ENCODE measurements around the gene ARHGEF16. TPM values are rescaled to one million over a fixed set of nuclear protein-coding genes. Genes with fewer than 3 reads are reported as not detected.

Gene ARHGEF16
- total RNA-seq, 1 donor from 2014 or later = 1.7 TPM

DNA sequence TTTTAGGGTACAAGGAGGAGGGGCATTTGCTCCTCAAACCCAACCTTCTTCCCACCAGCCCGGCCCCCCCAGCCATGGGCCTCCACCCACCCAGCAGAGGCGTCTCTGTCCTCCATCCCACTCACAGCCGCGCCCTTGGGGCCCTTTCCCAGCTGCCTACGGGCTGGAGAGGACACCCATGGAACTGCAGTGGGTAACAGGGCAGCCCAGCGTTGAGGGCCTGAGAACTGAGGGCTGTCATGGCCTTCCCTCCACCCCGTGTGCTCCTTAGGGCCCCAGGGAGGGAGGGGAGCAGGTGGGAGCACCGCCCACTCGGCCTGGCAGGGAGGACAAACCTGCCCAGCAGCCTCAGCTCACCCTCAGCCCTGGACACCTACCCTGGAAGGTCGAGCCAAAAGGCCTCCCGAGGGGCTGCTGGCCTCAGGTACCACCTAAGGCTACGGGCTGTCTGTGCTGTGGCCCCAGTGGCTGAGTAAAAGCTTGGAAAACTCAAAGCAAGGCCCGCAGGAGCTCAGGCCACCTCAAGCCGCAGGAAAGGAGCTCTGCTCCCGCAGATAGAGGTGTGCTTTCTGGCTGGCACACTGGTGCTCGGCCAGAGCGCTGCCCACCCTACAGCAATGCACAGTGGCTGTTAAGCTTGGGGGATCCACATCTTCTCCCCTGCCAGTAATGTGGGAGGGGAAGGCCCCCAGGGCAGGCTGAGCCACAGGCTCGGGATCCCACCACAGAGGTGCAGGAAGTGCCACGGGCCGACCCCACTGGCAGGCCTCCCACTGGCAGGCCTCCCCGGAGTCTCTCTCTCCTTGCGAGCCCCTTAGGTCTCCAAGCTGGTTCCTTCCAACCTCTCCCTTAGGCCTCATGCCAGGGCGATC, 2.2 kb upstream of the ARHGEF16 start:
- intact Hi-C loops (cut with micrococcal nuclease) = no loop called here
- ATAC-seq = no peak
- no peak for DNase-seq

- intact Hi-C loops (cut with micrococcal nuclease) = no loop called here
- ATAC-seq (no peak), DNase-seq (no peak)
These were observed 1.6 kb upstream of the ARHGEF16 start for GRCh38 chr1:3452866-3453175.

DNA sequence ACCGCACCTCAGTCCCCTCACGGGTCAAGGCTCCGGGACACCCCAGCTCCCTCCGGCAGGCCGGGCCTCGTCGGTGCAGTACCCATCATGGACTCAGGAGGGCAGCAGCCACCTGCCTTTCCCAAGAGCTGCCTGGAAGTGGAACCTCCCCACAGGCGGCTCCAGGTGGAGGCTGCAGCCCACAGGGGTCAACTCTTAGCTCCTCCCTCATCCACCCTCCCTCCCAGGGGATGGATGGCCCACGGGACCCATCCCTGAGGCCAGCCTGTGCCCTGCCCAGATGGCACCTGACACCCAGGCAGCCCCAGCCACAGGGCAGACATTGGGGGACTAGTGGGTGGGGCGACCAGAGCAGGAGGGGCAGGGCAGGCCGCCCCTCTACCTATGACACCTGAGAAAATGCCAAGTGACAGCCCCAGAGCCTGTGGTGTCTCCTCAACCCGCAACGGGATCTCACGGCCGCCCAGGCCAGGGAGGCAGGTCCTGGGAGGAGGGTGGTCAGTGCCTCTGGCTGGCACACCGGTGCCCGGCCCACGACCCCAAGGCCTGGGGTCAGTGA, 1.2 kb upstream of the ARHGEF16 start:
- DNase-seq = peak; percentile 83

GRCh38 chr1:3454811-3455618, 550 bp downstream of the ARHGEF16 start:
- ATAC-seq = peak; percentile 10
- intact Hi-C loops (cut with micrococcal nuclease) = no loop called here
- peak; percentile 63 for DNase-seq

More for the DNA sequence above, 1.2 kb upstream of the ARHGEF16 start:
- peak; percentile 83 for ATAC-seq
- intact Hi-C loops (cut with micrococcal nuclease) = no loop called here

GRCh38 chr1:3455670-3456448, 1.4 kb downstream of the ARHGEF16 start:
- intact Hi-C loops (cut with micrococcal nuclease) = no loop called here
- ATAC-seq = no peak
- no peak for DNase-seq

DNA sequence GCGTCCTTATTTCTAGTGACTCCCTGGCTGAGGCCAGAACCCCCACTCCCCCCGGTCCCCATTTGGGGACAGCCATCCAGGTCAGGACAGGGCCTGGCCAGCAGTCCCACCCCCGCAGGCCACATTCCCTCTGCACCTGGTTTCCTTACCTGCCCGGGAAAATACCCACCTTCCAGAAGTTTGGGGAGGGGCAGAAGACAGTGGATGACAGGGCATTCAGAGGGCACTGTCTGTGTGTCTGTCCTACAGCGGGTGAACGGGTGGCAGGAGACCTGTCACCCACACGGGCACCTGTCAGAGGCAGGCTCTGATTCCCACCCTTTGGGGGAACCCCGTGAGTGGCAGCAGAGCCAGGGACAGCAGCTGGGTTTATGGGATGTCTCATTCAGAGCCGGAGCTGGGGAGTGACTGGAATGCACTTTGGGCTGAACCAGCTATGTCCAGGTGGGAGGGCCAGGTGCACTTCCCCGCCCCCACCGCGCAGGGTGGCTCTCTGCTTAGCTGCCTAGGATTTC, 2.0 kb downstream of the ARHGEF16 start:
- DNase-seq = no peak
- ATAC-seq = no peak

DNA sequence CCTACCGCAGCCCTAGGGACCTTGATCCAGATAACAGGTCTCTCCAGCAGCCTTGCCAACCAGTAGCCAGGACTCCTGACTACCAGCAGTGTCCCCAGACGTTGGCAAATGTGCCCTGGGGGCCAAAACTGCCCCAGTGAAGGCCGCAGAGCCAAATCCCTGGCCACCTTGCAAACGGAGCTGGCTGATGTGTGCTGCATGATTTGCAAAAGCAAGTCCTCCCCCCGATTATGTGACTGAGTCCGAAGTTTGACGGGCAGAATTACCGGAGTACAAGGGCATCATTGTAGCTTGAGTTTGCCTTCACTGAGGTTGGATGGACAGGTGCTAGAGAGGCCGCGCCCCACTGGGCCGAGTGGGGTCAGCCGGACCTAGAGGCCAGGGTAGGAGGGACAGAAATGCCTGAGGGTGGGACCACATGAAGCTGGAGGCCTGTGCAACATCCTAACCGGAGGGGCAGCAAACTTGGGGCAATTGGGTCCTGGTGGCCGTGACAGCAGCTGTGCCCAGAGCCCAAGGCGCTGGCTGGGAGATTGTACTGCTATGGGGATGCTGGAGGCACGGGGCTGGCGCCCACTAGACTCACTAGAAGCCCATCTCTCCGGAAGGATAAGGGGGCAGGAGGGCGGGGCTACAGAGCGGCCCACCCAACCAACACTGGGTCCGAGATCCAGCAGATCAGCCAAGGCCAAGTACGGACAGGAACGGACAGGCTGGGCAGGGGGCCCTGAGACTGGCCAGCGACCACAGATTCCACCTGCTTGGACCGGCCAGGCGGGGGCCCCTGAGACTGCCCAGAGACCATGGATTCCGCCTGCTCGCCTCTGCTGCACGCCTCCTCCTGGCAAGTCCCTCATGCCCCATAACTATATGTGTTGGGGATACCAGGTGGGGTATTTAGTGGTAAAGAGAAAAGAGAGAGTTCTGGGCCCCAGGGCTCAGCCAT, 2.8 kb downstream of the ARHGEF16 start:
- ATAC-seq (no peak), DNase-seq (peak; percentile 15)
- intact Hi-C loops (cut with micrococcal nuclease) = no loop called here

More for the DNA sequence above, 2.0 kb downstream of the ARHGEF16 start:
- intact Hi-C loops (cut with micrococcal nuclease) = no loop called here

DNA sequence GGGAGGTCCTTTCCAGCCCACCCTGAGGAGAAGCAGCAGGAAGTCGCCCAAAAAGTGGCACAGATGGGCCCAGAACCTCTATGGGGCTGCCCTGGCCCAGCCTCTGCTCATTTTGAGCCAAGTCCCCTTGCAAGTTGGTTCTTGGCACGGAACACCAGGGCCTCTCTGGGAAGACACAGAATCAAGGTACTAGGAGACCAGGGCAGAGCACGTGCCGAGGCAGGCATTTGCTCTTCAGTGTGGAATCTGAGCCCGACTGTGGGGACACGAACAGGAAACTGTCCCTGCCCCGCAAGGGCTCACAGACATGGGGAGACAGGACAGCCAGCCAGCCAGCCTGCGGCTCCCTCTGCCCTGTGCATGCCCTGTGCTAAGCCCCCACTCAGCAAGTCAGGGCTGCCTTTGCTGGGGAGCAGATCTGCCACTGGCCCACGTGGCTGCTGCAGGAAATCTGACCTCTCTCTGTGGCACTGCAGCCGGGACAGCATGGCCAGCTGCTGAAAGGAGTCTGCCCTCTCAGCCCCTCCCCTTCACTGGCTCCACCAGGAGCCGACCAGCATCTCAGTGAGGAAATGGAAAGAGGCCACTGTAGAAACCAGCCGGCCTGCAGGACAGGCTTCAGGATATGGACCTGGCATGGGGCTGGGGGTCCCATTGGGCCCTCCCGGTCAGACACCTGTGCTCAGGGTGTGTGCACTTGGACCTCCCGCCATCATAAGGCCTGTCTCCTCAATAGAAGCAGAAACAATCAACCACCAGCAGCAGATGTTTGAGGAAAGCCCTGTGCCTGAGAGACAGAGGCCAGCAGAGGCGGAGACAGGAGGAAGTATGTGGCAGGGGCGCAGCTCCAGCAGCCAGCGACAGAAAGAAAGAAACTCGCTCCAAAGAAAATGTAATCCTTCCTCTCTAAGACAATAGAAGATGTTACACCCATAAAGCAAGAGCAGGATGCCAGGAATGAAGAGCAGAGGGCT, 3.7 kb downstream of the ARHGEF16 start:
- DNase-seq (peak; percentile 49), ATAC-seq (peak; percentile 36)
- intact Hi-C loops (cut with micrococcal nuclease) = no loop called here

DNA sequence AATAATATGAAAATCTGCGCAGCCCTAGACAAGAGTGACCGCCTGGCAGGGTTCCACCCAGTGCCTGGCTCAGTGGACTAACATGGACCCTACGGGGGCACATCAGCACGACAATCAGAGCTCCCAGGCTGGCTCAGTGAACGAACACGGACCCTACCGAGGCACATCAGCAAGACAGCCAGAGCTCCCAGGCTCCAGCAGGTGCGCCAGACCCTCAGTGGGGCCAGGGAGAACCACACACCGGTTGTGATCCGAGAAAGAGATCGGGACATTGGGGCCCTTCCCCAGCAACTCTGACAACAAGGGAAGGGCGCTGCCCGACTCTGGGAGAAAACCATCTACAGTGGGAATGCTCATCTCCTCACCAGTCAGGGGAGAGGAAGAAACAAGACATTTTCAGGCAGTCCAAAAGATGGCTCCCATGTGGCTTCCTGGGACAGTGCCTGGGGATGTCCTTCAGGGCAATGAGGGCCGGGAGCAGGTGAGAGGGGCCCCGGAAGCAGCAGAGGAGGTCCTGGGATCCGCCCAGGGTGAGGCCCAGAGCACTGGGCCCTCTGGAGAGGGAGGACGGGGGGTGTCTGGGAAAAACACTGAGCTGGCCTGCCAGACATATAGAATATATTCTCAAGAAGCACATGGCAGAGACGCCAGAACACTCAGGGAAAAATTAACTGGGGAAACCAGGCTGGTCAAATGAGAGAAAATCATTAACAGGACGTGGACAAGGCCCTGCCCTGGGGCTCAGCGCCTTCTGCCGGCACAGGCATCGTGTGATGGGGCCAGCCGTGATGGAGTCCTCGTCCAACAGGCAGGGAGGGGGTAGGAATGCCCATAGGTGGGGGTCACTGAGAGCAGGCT, 4.8 kb downstream of the ARHGEF16 start:
- ATAC-seq = no peak
- intact Hi-C loops (cut with micrococcal nuclease) = no loop called here
- DNase-seq = peak; percentile 16

DNA sequence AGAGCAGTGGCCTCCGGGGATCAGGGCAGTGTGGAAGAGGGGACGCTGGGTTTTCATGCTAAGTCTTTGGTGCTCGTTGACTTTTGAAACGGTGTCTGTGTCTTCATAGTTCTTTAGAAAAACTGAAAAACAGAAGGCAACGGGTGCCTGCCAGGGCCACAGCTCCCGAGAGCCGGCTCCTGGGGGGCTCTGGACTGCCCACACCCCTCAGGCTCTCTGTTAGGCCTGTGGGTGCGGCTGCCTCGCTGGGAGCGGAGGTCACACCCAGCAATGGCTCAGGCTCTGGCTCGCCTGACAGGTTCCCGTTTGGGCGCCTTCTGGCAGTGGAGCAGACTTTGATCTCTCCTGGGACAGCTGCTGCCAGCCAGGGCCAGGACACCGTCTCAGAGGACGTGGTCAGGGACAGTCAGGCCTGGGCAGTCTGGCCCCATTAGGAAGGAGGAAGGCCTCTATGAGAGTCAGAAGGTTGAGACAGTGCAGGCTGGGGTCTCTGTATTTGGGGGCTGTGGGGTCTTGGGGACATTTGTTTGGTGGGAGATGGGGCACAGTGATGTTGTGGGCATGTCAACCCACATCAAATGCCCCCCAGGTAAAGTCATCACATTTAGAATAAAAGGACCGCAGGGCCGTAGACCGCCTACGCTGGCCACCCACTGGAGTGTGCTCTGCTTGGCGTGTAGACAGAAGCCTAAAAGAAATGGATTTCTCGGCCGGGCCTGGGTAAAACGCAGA, 5.6 kb downstream of the ARHGEF16 start:
- intact Hi-C loops (cut with micrococcal nuclease) = no loop called here
- peak; percentile 42 for DNase-seq
- ATAC-seq = peak; percentile 24

GRCh38 chr1:3460672-3461131, 6.2 kb downstream of the ARHGEF16 start:
- intact Hi-C loops (cut with micrococcal nuclease) = no loop called here
- DNase-seq (peak; percentile 50), ATAC-seq (peak; percentile 13)

DNA sequence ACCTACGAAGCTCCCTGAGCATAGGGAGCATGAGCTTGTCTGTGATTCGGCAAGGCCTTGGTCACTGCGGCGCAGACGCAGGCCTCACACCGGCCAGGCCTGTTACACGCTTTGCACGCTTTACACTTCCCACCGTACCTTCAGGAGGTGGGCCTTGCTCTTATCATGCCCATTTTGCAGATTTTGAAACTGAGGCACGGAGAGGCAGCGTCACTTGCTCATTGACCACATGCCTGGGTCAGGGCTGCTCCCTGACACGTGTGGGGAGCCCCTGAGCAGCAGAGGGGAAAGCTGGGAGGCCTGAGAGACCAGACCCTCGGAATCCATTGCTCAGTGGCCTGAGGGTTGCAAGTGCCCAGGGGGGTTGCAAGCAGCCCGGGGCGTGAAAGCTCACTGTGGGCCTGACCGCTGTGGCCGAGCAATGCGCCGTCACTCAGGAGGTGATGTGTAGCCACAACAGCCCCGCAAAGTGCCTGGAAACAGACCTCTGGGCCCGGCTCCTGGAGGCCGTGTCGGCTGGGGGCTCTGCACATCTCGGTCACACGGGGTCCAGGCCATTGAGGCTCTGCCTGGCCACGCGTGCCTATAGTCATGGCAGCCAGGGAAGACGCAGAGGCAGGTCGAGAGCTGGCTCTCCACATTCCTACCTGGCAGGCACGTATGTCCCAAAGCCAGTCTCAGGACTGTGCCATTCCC, 6.9 kb downstream of the ARHGEF16 start:
- DNase-seq (peak; percentile 23), ATAC-seq (no peak)
- intact Hi-C loops (cut with micrococcal nuclease) = no loop called here

GRCh38 chr1:3461934-3462275, 7.4 kb downstream of the ARHGEF16 start:
- intact Hi-C loops (cut with micrococcal nuclease) = no loop called here
- DNase-seq = peak; percentile 13
- no peak for ATAC-seq

- intact Hi-C loops (cut with micrococcal nuclease) = no loop called here
- ATAC-seq = no peak
- DNase-seq = peak; percentile 13
These were observed 8.0 kb downstream of the ARHGEF16 start for GRCh38 chr1:3462356-3463012.
